A673 (cell line): ENCODE data around the gene FASTKD3.

ENCODE experiments used
- CTCF ChIP-seq: fragments of 300-800, 200-600 bp; sonication (generic); conservative IDR thresholded peaks from 2 replicates; pipeline ENCODE4 v1.5.1; 2017; ENCODE audit warnings: low read depth, mild to moderate bottlenecking, antibody characterized with exemption, low read length, moderate library complexity, mixed read lengths
- EZH2 ChIP-seq: fragments of 200-600 bp; sonication (generic); IDR thresholded peaks from 2 replicates; pipeline ENCODE4 v1.6.1; 2017; ENCODE audit warnings: borderline replicate concordance, low read depth, mild to moderate bottlenecking, mixed read lengths, antibody characterized with exemption, low read length; ENCODE audit not compliant: poor library complexity, severe bottlenecking

- TF ChIP-seq CTCF (no peak), EZH2 (no peak)
Measured at GRCh38 chr5:7868773-7869473, at the start of gene FASTKD3, which contains the start of gene MTRR.
